Chondrocyte (in vitro differentiated cells): Measurements from ENCODE around the gene FNDC11. TPM values are rescaled to one million over a fixed set of nuclear protein-coding genes. Genes with fewer than 3 reads are reported as not detected.
"Not testable (repeated sequence)": the region's sequence is repeated elsewhere in the genome, so short reads cannot be mapped to it uniquely, and the experiment has no call there.

Experiments used
- DNase-seq: peaks from one replicate; pipeline ENCODE4 v3.0.0; 2021; ENCODE audit warnings: mixed read lengths, low spot score
- H3K27ac Mint-ChIP-seq: one replicate; pipeline ENCODE4 v1.8.0; 2021; ENCODE audit warnings: mild to moderate bottlenecking, moderate library complexity, mixed read lengths; ENCODE audit not compliant: unreplicated experiment
- H3K27me3 Mint-ChIP-seq: 2 replicates; pipeline ENCODE4 v1.8.0; 2021; ENCODE audit warnings: low read depth, mixed read lengths
- H3K36me3 Mint-ChIP-seq: 2 replicates; pipeline ENCODE4 v1.8.0; 2021; ENCODE audit warnings: low read depth, mixed read lengths
- H3K4me1 Mint-ChIP-seq: 2 replicates; pipeline ENCODE4 v1.8.0; 2021; ENCODE audit warnings: low read depth, mild to moderate bottlenecking, mixed read lengths
- H3K4me3 Mint-ChIP-seq: one replicate; pipeline ENCODE4 v1.8.0; 2021; ENCODE audit warnings: mild to moderate bottlenecking, moderate library complexity, mixed read lengths; ENCODE audit not compliant: unreplicated experiment
- H3K9me3 Mint-ChIP-seq: 2 replicates; pipeline ENCODE4 v1.8.0; 2021; ENCODE audit warnings: low read depth, mixed read lengths
- CTCF ChIP-seq: fragments of 200-600 bp; sonication (generic); IDR thresholded peaks from 2 replicates; pipeline ENCODE4 v1.5.0; 2021; ENCODE audit warnings: antibody characterized with exemption, mild to moderate bottlenecking, moderate library complexity
- total RNA-seq: library from RNA; stranded (reverse); gene quantifications from 3 replicates; pipeline ENCODE4 v1.2.1, GENCODE V29; 2021

FNDC11 gene
- total RNA-seq, 1 donor from 2014 or later, result 0.25 TPM

- TF ChIP-seq CTCF, result no peak
- Mint-ChIP-seq H3K27me3 (no peaks in the 10 kb centered on the region), H3K36me3 (peaks cover 4% of the 10 kb centered on the region), H3K4me3 (no peak overlapping the region), H3K4me1 (no peaks in the 10 kb centered on the region), H3K9me3 (no peaks in the 10 kb centered on the region), H3K27ac (no peak overlapping the region)
- no peak for DNase-seq
These were observed 5.0 kb downstream of the FNDC11 start for GRCh38 chr20:63558804-63559484.

GRCh38 chr20:63559485-63560332 lies 5.8 kb downstream of the FNDC11 start:
- not testable (repeated sequence) for H3K36me3 Mint-ChIP-seq, H3K27ac Mint-ChIP-seq, H3K27me3 Mint-ChIP-seq, H3K4me3 Mint-ChIP-seq, DNase-seq, H3K4me1 Mint-ChIP-seq, H3K9me3 Mint-ChIP-seq

GRCh38 chr20:63560333-63560805 lies 6.4 kb downstream of the FNDC11 start:
- no peak overlapping the region for H3K27ac Mint-ChIP-seq
- no peaks in the 10 kb centered on the region for H3K4me1 Mint-ChIP-seq
- no peak for TF ChIP-seq CTCF
- peaks cover 4% of the 10 kb centered on the region for H3K36me3 Mint-ChIP-seq
- H3K27me3 Mint-ChIP-seq, result no peaks in the 10 kb centered on the region
- no peaks in the 10 kb centered on the region for H3K9me3 Mint-ChIP-seq
- H3K4me3 Mint-ChIP-seq, result no peak overlapping the region
- DNase-seq, result no peak

GRCh38 chr20:63560856-63561609 lies 7.1 kb downstream of the FNDC11 start:
- H3K4me3 Mint-ChIP-seq, result no peak overlapping the region
- no peak for TF ChIP-seq CTCF
- DNase-seq, result no peak
- no peak overlapping the region for H3K27ac Mint-ChIP-seq
- no peaks in the 10 kb centered on the region for H3K27me3 Mint-ChIP-seq
- H3K36me3 Mint-ChIP-seq, result peaks cover 4% of the 10 kb centered on the region
- H3K9me3 Mint-ChIP-seq, result no peaks in the 10 kb centered on the region
- no peaks in the 10 kb centered on the region for H3K4me1 Mint-ChIP-seq

- Mint-ChIP-seq H3K4me1 (no peaks in the 10 kb centered on the region), H3K36me3 (peaks cover 4% of the 10 kb centered on the region), H3K9me3 (no peaks in the 10 kb centered on the region), H3K27me3 (no peaks in the 10 kb centered on the region), H3K27ac (no peak overlapping the region), H3K4me3 (no peak overlapping the region)
- no peak for DNase-seq
- no peak for TF ChIP-seq CTCF
These were observed 7.9 kb downstream of the FNDC11 start for GRCh38 chr20:63561624-63562396.
